Fibroblast of upper back skin (primary cell): ENCODE results near the gene CHPF.

ENCODE experiments used
- DNase-seq: peaks from one replicate; pipeline ENCODE4 v3.0.0-alpha.2; 2013

The CHPF gene

DNA sequence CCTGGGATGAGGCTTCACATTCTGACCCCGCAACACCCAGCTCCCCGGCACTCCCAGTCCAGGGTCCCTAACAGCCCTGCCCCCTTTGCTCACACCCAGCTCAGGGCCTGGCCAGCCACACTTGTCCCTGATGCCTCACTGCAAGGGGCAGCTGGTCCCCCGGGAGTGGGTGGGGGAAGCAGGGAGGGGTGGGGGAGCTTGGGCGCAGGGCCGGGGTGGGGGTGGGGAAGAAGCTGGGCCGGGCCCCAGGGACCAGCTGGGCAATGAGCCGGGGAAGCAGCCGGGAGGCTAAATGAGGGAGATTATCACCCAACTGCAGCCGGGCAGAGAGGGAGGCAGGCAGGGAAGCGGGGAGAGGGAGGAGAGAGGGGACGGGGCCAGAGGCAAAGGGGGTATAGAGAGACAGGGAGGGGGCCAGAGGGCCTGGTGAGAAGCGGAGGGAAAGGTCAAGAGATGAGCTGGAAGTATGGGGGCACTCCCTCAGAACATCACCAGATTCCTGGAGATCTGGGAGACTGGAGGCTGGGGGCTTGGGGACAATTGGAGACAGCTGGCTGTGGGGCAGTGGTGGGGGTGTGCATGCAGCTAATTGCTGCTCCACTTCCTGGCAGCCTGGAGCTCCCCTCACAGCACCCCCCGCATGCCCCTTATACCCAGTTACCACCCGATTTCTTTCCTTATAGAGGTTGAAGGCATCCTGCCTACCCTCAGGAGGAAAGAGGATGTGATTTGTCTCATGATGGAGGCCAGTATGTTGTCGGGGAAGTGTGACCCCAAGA is 31.9 kb downstream of the CHPF start:
- DNase-seq = no peak

DNA sequence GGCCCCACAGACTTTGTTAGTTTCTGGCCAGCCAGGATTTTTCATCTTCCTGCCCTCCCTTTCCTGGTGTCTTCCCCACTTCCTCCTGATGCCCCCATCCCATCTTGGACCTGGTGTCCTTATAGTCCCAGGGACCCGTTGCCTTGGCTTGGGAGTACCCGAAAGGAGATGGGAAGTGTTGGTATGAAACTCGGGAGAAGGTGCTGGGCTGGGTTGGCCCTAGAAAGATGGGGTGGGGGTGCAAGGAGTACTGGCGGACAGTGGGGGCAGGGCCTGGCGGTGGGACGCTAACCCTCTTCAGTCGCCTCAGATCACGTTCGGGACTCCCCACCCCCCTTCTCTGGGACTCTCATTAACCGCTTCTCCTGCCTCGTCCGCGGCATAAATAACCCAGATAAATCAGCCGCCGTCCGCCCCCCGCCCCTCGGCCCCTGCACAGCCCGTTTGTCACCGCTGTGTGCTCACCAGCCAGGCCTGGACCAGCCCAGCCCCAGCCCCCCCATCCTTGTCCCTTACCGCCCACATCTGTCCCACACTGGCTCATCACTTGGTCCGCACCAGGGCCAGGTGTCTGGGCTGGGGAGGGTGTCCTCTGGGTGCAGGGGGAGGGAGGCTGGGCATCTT is 33.0 kb downstream of the CHPF start:
- DNase-seq = no peak

GRCh38 chr2:219509780-219510511 is 33.7 kb downstream of the CHPF start:
- DNase-seq = peak; percentile 38

DNA sequence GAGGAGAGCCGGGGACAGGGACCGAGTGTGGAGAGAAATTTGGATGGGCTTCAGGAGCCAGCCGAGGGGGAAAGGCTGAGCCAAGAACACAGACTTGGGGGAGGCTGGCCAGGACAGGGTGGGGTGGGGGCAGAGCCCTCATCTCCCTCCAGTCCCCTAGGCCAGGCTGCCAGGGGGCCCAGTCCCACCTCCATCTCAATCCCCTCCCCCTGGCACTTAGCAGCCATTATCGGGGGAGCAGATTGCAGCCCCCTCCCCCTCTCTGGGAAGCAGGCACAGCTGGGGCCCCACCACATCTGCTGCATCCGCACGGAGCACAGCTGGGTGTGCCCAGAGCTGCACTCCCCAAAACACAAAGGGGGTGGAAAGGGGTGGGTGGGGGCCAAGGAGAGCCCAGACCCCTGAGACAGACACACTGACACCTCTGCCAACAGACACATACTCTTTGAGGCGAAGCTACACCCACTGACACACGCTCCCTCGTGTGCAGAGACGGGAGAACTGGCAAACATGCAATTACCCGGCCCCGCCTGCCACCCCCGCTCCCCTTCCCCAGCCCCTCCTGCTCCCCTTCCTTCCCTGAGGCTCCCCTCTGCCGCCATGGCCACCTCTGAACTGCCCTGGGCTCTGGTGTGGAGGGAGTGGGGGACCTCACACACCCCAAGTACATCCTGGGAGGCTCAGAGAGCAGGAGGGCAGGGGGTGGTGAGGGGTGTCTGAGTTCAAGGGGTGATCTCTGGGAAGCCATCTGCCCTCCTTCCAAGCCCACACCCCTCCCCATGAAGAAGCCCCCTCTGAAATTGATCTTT is 34.4 kb downstream of the CHPF start:
- no peak for DNase-seq

DNA sequence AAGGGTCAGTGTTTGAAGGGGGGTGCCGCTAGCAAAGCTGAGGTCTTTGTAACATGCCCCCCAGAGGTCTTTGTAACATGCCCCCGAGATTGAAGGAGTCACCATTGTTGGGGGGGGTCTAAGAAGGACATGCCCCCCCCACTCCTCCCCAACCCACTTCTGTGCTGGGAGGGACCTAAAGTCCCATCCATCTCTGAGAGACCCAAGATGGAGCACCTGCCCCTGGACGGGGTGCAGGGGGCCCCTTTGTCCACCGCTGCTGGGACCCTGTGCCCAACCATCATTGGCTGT is 35.2 kb downstream of the CHPF start:
- no peak for DNase-seq

DNA sequence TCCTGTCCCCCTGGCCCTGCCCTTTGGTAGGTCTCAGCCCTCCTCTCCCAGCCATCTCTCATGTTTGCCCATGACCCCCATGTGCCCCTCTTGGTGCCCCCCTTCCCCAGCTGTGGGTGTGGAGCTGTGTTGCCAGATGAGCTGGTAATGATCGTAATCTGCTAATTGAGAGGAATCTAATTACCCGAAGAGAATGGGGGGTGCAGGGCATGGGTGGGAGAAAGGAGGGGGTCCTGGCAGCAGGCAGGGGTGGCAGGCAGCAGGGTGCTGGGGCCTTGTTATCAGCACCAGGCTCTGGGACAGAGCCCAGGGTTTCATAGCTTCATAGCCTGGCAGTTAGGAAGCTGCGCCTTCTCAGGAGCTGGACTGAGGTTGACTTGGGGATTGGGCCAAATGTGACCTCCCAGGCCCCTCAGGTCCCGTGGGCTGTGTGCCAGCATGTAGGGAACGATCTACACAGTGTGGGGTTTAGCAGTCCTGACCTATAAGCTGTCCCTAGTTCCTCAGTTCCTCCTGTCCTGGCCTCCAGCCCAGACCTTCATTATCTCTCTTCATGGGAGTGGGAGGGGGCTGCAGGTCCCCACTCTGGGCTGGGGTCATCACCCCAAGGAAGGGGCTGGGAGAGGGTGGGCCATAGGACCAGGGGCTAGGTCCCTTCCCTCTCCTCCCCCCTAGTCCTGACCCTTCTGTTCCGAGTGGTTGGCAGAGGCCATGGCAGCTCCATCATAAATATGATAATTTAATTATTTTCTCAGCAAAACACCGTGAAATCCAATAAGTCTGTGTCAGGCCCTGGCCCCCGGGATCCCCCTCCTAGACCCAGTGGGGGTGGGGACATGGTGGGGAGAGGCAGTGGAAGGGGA is 35.8 kb downstream of the CHPF start:
- no peak for DNase-seq

DNA sequence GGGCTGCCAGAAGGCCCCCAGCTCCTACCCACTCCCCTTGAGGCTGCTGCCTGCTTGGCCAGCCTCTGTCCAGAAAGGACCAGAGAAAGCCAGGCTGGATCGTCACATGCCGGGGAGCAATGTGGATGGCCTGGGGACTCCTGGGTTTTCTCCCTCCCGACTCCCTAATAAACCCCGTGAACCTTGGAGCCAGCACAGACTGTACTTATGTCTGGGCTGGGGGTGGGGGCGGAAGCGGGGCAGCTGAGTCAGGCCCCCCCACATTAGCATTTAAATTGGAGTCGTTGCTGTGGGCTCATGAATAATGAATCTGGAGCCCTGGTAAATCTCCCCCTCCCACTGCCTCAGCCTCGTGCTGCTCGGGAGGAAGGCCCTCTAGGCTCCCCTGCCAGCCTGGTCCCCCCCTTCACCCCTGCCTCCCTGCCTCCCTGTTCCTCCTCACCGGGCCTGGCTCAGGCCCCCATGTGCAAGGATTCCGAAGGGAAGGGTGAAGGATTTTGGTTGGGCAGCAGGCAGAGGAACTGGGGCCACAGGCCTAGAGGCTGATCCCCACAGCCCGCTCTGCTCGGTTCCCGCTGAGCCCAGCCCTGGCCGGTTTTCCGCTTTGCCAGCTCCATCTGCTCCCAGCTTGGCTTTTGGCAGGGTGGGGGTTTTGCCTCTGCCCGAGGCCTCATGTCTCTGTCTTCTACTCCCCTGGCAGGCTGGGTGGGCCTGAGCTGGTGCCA is 36.6 kb downstream of the CHPF start:
- no peak for DNase-seq

- no peak for DNase-seq
Observed at GRCh38 chr2:219506153-219506801, 37.3 kb downstream of the CHPF start.

DNA sequence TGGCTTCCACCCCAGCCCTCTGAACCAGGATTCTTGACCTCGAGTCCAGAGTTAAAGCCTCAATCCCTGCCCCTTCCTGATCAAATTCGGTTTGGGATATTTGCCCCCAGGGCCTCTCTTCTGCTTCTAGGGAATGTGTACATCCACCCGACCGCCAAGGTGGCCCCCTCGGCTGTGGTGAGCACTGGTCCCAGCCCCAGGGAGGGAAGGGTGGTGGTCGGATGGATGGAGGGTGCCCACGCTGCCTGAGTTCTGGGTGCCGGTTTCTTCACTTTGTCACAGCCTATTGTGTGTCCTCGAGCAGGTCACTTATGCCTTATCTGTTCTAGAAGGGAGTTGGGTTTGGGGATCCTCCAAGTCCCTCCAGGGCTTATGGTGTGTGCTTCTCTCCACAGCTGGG is 38.0 kb downstream of the CHPF start:
- DNase-seq = no peak

DNA sequence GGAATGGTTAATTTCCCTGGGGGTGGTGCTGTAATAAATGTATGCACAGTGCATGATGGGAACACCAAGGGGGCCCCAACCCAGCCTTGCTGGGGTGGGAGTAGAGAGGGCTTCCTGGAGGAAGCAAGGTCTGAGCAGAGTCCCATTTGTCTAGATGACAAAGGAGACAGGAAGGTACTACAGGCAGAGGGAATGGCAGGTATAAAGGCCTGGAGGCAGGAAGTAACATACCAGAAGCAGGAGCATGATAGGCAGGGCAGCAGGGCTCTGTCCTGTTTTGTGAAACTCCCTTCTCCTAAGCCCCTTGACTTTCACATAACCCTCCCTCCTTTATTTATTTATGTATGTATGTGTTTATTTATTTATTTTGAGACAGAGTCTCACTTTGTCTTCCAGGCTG is 41.0 kb downstream of the CHPF start:
- no peak for DNase-seq

DNA sequence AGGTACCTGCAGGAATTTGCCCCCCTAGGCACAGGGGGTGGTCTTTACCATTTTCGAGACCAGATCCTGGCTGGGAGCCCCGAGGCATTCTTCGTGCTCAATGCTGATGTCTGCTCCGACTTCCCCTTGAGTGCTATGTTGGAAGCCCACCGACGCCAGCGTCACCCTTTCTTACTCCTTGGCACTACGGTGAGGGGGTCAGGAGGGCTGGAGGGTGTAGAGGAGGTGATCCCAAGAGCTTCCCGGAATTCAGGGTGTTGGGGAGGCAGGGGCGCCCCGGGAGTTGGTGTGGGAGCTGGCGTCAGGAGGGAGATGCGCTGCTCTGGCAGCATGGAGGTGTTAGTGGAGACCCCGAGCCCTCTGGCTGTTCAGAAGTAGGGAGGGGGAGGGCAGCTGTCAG is 41.8 kb downstream of the CHPF start:
- no peak for DNase-seq

DNA sequence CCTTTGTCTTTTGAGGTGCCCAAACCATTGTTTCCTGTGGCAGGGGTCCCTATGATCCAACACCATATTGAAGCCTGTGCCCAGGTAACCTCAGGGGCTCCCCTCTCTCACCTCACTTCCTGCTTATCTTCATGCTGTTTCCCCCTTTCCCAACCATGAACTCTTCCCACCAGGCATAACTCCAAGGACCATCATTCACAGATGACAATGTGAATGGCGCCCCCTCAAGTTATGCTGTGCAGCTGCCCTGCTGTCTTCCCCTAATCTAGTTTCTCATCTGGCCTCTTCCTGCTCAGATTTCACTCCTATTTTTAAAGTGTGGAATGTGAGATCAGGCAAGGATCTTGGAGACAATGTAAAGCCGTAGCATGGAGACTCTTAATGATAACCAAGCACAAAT is 43.5 kb downstream of the CHPF start:
- DNase-seq = peak; percentile 67

GRCh38 chr2:219499555-219499954 is 44.1 kb downstream of the CHPF start:
- no peak for DNase-seq

DNA sequence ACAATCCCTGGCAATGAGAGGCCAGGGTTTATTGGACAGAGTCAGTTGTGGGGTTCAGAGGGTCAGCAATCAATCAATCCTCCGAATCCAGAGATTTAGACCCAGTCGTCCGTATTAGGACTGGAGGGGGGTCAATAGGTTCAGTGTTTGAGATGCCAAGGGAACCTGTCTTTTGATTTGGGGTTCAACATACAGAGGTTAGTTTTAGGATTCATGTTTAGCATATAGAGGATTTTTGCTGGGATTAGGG is 44.6 kb downstream of the CHPF start:
- DNase-seq = no peak

DNA sequence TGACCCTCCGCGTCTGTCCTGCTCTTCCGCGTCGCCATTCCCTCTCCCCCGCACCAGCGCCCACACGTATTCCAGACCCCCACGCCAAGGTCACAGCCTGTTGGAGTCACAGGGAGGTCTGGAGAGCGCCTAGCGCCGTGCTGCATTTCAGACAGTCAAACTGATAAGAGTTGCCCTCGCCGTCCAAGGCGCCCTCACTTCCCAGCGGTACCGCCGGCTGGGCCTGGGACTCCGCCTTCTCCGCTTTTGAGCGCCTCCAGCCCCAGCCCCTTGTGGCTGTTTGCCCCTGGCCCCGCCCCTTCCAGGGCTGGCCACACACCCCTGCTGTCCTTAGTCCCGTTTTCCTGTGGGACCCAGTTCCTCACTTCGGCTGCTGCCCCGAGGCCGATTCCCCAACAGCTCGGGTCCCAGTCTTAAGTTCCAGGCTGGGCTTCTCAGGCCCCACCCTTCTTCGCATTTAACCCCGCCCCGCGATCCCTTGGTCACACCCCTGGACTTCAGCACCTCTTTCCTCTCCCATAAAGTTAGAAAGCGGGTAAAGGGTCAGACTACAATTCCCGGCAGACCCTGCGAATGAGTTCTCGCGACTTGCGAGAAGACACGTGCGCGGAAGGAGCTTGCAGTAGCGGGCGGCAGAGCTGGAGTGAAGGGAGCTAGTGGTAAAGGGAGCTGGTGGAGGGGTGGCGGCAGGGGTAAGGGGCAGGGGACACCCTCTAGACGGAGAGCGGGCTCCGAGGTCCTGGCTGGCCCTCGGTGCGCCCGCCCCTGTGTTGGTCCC is 45.1 kb downstream of the CHPF start, which contains the start of gene GMPPA:
Gene GMPPA (plus strand): TSS at position 612 of the 778 bp plus-strand sequence. CDS start 1,085 bp downstream, outside the sequence.
- peak; percentile 99 for DNase-seq

- peak; percentile 71 for DNase-seq
Observed at GRCh38 chr2:219497495-219498279, 45.9 kb downstream of the CHPF start.

- DNase-seq = no peak
Observed at GRCh38 chr2:219496825-219497494, 46.6 kb downstream of the CHPF start.

DNA sequence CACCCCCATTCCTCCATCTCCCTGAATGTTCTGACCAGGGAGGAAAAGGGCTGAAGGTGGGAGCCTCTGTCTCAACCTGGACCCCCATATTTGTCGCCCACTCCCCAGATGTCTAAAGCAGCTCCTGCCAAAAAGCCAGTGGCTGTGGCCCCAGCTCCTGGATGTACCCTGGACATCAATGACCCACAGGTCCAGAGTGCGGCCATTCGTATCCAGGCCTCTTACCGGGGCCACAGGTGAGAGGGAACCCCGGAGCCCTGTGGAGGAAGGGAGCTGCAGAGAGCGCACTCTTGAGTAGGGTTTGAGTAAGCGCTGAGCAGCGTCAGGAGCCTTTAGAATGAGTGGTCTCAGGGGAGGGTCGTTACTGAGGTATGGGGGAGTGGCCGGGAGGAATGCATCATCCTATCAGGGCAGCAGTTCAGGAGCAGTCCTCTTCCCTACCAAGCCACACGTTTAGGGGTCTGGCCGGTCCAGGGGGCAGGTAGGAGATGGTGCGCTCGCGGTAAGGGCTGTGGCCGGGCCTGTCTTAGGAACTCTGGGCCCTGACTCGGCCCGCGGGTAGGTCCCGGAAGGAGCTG is 47.3 kb downstream of the CHPF start:
- DNase-seq = no peak
